ENCODE measurements around the gene ZNF626. TPM values are rescaled to one million over a fixed set of nuclear protein-coding genes. Genes with fewer than 3 reads are reported as not detected.

Gene ZNF626
- total RNA-seq, result 11.6 and 15.5 TPM in 2 replicates

GRCh38 chr19:20661150-20661819 lies at the start of gene ZNF626:
Gene ZNF626, minus strand, starts transcription at chr19:20661571. Its CDS starts 125 bp downstream, at chr19:20661446.

Other genes starting within 250 kb of the ZNF626 start
- gene ZNF737, start 95.8 kb downstream of the ZNF626 start, total RNA-seq, result 2.6 and 3.4 TPM in 2 replicates
- 0.66 and 3.3 TPM in 2 replicates for gene ZNF66, start 114.7 kb upstream of the ZNF626 start, total RNA-seq

All from placental pericyte (primary cell).